ENCODE data around the gene ADAM19.

ADAM19 gene

DNA sequence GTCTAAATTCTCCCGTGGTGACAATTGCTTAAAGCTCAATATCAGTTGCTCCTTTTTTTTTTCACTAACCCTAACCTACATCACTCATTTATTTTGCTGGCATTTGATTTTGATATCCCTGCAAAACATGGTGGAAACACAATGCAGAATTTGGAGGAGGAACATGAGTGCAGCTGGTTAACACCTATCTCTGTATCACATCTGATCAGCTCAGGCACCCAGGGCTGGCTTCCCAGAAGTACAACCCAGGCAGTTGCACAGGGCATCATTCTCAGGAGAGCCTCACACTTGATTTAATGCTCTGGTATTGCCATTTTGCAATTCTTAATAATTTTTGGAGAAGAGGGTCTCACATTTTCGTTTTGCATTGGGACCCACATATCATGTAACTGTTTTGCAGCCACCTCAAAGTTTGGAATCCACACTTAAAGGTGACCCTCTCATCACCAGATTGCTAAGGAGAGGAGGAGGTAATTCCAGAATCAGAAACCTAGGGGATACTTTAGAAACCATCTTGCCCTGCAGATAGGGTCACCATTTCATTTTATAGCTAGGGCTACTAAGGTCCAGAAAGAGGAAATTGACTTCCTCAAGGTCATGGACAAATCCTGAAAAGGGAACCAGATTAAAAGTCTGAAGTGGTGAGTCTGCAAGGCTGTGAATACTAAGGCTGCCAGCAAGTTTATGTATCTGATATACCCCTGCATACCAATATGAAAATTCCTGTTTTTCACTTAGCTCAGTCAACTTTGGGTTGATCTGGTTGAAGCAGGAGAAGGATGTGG, 19.3 kb upstream of the ADAM19 start:
- no peak for DNase-seq

DNA sequence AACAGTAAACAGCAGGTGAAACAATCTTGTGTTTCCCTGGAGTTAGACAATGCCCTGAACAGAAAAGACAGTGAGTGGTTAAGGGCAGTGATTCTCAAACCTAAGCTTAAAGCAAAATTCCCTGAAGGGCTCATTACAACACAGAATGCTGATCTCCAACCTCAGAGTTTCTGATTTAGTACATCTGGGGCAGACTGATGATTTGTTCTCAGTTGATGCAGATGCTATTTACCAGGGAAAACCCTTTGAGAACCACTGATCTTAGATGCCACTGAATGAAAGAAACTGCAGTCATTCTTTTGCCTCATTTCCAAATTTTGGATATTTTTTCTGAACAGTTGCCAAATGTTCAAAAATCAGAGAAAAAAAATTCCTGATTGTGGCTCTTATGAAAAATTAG, 18.7 kb upstream of the ADAM19 start:
- DNase-seq, result no peak

DNA sequence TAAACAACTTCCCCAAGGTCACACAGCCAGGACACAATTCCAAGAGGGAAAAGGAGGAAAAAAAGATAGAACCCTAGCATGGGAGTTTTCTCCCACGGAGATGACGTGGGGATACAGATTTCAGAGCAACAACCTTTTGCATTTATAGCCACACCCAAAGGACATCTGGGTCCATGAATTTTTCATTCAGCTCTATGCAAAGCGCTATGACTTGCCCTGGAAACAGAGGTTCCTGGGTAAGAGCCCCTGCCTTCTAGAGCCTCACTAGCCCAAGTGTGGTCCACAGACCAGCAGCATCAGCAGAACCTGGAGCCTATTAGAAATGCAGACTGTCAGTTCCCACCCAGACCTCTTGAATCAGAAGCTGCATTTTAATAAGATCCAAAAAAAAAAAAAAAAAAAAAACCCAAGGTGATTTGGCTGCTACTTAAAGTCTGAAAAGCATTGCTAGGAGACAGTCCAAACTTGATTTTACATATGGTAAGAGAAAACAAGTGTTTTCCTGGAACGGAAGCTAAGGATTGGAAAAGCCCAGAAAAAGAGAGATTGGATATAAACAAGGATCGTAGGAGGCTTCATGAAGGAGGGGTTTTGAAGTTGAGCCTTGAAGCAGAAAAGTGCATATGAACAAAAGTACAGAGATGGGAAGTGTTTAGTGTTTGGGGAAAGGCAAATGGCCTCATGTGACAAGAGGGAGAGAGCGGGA, 17.6 kb upstream of the ADAM19 start:
- no peak for DNase-seq

DNA sequence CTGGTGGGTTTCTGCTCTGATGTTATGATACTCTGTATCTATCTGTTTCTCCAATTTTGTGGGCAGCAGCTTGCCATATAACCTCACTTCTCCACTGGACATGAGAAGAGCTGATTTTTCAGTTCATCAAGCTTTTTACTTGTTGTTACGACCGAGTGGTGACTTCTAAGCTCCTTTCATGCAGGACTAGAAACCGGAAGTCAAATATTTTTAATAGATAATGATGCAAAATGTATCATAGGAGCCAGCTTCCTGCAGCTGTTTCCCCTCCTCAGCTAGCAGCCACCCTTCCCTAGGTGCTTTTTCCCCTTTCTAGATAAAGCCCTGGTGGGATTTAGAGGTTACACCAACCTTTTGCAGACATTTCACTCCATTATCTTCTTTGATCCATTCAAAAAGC, 17.0 kb upstream of the ADAM19 start:
- DNase-seq, result no peak

DNA sequence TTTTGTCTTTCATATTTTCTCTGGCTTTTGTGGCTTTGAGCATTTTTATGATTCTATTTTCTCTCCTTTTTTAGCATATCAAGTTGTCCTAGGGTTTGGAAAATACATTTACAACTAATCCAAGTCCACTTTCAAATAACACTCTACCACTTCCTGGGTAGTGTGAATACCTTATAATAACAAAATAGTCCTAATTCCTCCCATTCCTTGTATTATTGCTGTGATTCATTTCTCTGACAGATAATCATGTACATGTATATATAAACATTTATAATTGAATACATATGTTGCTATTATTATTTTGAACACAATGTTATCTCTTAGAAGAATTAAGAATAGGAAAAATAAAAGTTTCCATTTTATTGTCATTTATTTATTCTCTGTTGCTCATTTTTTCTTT, 14.9 kb upstream of the ADAM19 start:
- DNase-seq, result no peak

DNA sequence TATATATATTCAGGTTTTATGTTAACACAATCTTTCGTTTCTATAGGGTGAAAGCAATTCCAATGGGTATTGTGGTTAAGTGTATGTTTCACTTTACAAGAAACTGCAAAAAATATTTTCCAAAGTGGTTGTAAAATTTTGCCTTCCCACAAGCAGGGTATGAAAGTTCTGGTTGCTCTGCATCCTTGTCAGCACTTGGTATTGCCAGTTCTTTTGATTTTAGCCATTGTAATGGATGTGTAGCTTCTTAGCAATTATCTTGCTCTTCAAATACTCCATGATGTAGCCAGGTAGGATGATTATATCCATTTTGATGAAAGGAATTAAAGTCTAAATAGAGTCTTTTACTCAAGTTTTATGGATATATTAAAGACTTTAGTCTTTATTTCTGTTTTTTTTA, 9.1 kb upstream of the ADAM19 start:
- no peak for DNase-seq

DNA sequence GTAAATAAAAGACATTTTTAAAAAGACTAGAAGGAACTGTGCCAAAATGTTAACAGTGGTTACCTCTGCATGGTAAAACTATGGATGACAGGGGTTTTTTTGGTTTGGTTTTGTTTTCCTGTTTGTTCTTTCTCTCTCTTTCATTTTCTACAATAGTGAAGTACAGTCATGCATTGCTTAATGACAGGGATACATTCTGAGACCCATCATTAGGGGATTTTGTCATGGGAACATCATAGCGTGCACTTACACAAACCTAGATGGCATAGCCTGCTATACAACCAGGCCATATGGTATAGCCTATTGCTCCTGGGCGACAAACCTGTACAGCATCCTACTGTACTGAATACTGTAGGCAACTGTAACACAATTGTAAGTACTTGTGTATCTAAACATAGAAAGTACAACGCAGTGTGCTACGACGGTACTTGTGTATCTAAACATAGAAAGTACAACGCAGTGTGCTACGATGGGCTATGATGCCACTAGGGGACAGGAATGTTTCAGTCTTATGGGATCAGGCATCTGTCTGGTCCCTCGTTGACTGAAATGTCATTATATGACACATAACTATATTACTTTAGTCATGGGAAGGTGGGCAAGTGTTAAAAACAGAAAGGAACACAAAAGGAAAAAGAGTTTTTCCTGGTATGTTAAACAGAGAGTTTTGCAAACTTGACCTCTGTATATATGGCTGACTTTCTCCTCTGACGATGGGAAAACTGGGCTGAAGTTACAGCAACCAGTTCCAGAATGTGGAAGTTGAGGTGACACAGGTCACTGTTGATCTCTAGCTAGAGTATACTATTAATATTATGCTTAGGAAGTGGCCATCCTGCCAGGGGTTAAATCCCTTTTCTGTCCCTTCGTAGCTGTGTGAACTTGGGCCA, 7.4 kb upstream of the ADAM19 start:
- no peak for DNase-seq

DNA sequence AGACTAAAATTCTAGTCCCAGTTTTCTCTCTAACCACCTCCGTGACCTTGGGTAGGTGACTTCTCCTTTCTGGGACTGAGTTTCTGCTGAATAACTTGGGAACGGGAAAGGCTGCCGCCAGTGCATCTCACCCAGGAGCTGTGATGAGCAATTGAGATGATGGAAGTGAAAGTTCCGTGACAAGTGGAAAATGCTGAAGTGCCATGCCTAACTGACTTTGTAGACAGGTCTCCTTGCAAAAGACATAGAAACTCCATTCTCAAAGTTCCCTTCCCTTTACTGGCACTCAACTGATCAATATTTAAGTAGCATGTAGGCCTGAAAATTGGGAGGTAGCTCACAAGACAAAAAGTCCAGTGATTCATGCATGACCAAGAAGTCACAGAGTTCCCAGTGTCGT, 6.3 kb upstream of the ADAM19 start:
- no peak for DNase-seq

DNA sequence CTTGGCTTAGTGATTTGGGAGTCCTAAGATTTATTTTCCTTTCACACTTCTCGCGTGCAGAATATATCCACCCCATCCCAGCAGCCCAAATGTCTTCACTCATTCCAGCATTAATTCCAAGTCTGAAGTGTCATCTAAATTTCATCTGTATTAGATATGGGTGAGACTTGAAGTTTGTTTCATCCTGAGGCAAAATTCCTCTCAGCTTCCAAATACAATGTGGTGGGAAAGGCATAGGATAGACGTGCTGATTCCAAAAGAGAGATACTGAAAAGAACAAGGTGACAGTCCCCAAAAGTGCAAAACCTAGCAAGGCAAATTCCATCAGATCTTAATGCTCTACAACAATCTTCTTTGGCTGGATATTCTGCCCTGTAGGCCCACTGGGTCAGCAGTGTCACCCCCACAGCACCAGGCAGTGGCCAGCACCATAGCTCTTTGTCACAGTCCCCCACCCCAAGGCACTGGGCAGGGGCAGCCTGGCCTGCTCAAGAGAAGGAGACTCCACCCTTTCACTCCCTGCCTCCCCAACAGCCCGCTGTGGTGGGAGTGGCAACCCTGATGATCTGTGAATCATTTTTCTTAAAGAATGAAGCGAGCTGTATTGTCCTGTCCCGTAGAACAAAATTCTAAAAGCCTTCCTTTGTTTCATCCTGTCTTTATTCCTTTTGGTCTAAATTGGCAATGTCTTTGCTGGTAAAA, 2.7 kb upstream of the ADAM19 start:
- DNase-seq, result no peak

DNA sequence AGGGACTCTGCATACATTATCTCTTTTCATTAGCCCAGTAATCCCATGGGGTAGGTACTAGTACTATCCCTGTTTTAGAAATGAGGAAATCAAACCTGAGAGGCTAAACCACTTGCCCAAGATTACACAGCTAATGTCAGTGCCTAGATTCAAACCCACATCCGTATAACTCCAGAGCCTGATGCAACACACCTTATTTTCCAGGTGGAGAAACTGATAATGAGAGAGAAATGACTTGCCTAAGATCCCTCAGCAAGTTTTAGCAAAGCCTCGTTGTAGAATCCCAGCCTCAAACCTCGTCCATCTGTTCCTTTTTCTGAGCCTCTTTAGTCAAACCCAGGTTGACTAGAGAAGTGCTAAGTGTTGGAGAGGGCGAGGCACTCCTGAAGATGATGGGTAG, 1.1 kb upstream of the ADAM19 start:
- DNase-seq, result no peak

DNA sequence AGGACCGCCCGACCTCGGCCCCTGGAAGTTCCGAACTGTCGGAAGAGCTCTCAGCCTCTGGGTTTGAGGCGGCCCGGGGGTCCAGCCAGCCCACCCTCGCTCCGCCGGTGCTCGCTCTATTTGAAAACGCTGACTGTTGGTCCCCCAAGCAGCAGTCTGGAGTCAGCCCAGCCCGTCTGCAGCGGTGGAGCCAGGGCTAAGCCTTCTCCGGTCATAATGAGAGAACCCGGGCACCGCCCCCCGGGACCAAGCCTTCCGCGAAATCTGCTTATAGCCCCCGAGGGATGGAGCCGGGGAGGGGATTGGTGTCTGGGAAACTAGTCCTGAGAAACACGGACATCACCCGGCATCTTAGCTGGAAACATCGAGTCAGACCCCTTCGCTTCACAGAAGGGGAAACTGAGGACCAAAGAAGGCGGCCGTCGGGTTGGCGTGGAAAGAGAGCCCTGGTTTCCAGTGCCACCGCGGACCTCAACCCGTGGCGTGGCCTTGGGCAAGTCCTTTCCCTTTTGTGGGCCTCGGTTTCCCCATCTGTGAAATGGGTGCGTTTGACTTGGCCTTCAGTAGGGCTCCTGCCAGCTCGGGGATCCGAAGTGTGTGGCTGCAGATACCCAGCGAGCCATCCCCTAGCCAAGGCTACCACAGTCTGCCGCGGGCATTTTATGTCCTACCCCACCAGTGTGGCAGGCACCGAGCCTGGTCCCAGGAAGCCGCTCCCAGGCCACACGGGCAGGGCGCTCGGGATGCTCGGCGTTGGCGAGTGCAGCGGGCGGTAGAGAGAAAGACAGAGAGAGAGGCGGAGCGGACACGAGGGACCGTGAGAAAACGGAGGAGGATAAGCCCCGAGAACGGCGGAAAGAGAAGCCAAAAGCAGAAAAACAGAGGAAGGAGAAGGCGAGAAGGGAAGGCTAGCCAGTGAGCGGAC, 857 bp downstream of the ADAM19 start:
- DNase-seq, result peak; percentile 9 to 18

DNA sequence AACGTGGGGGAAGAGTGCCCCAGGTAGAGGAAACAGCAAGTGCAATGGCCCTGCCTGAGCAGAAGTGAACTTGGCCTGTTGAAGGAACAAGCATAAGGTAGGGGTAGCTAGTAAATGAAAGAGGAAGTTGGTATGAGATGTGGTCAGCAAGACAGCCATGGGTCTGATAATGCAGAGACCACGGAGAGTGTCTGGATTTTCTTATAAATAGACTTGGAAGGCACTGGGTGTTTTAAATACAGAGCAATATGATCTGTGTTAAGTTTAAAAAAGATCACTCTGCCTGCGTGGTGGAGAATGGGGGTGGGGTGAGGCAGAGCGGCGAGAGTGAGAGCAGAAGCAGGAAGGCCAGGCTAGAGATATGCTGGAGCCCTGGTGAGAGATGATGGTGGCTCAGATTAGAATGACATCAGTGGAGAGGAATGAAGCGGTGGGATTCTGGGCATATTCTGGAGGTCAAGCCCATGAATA, 4.2 kb downstream of the ADAM19 start:
- DNase-seq, result peak in 1 of 2 experiments; percentile 15

DNA sequence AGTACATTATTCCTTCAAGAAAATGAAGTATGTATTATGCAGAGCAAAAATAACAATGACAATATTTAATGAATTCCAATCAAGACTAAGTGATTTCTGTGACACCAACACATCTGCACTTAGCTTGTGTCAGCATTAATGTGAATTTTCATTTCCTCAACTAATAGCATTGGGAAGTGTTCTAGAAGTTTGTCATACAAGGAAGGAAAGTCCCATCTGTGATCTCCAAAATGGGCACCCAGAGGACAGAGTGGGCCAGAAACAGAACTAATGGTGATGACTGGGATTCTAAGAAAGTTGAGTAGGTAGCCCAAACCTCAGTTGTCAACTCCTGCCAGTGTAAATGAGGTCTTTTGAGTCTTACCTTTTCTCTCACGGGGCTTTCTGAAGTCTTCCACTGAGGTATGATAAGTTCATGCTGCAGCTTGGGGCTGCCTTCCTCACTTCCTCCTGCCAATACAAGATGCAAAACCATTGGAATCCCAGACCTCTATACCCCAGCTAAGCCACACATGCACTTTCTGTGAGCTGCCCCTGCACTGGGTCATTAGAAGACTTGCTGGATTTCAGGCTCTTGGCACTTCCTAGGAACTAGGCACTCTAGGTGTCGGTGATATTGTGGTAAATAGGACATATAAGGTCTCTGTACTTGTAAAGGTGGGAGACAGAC, 4.9 kb downstream of the ADAM19 start:
- no peak for DNase-seq

DNA sequence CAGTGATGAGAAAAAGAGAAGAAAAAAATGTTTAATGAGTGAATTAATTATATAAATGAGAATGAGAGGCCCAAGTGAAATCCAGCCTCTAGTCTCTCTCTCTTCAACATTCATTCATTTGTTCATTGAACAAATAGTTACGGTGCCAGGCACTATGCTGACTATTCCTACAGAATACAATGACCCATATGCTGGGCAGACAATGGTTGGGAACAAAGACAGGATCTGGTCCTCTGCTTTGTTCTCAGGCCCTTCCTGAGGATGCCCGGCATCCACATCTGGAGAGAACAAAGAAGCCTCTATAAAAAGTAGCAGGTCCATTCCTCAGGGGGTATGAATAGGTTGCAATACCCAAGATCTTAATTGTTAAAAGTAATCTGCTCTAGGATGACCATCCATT, 6.9 kb downstream of the ADAM19 start:
- no peak for DNase-seq

DNA sequence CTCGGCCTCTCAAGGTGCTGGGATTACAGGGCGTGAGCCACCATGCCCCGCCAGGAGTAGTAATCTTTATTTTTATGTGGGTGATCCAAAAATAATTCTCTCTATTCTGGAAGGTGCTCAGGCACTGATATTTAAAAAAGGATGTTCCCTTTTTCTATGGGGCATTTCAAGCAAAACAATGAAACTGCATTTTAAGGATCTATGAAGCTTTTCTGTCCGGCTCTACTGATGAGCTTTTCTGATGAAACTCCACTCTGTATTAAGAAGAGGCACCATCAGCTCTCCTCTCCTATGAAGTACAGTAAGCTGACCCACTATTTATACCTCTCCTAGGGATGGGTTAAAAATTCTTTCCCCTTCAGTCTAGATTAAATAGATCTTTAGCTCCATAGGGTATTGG, 7.4 kb downstream of the ADAM19 start:
- no peak for DNase-seq

DNA sequence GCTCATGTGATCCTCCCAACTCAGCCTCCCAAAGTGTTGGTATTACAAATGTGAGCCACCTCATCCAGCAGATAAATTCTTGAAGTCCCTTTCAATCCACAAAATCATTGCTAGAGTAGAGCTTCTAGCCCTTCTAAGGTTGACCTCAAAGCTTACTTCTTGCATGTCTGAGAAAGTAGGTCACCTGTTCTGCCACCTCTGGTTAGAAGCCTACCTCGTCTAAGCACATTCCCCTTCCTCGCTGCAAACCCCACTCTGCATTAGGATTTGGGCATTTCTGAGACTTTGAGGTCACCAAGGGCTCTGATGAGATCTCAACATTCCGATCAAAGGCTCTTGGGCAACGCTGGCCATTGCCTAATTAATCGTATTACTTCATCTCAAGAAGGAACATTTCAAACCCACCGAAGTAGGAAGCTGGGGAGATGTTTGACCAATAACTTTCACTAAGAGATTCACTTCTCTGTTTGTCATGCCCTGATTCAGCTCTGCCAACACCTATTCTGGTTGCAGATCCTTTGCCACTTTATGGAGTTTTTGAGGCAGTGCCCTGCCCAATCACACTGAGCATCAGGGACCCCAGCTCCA, 8.6 kb downstream of the ADAM19 start:
- no peak for DNase-seq

DNA sequence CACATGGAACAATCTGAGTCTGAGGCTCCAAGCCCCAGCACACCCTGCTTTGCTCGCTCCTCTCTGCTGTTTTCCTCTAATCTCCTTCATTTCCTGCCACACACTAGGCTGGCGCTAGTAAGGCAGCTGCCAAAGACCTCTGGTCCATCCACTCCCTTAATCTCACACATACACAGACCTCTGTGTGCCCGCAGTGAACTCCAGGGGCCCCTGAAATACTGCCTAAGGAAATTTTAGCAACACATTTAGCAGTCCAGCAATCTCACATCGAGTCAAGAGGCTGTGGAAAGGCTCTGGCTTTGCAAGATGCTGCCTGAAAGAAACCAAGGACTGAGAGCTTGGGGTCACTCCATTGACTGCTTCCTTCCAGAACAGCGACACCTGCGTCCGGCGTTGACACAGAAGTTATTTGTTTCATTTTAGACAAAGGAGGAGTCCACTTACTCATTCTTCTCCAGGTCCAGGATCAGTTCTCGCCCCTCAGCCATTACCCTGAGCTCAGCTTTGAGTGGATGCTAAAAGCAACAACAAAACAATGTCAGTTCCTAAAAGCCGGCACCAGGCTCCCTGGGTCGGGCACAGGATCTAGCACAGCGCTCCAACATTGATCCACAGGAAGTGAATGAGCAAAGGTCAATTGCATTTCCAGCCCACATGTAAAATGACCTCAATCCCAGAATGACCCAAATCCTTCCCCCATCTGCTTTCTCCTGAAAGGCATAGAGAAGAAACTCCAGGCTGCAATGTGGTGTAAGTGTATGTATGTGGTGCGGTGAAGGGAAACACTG, 11.5 kb downstream of the ADAM19 start:
- DNase-seq, result no peak

DNA sequence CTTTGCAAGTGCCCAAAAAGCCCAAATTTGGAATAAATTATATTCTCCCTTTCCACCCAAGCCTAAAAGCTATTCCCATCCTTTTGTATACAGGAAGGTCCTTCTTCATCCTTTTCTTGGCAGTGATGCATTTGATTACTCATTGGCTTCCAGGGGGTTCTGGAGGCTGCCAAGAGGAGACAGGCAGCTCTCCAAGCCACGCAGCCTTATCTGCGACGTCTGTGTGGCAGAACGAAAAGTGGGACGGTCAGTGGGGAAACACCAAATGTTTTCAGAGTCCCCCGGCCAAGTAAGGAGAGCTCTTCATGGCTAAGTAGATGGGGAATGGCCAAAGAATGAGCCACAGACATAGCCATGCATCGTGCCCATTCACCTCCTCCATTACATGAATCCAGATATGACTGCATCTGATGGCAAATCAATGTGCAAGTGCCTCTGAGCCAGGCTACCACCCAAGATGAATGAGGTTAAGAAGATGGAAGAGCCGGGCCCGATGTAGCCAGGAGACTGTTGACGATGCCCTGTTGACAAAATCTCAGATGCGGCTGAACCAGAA, 12.1 kb downstream of the ADAM19 start:
- no peak for DNase-seq

DNA sequence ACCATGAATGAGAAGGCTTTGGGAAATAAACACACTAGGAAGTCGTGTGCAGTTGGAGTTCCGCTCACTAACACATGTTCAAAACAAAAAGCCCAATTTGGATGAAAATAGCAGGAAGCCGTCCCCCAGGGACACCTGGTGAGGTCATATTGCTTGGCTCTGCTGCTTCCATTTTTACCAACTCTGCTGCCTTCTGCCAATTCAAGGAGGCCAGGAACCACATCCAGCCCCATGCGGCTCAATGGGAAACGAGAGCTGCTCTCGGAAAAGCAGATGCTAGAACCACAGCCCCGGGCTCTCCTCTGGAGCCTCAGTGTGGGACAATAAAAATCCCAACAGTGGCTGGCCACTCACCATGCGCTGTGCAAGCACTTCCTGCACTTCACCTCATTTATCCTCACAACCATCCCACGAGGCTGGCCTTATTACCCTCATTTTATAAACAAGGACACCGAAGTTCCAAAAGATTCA, 13.4 kb downstream of the ADAM19 start:
- no peak for DNase-seq

Measured in activated CD4-positive, alpha-beta T cell treated with anti-CD3 and anti-CD28 coated beads, Interleukin-2, amount 50 U/mL, for 4 hours (primary cell).